ENCODE results near the gene DIP2C. TPM values are rescaled to one million over a fixed set of nuclear protein-coding genes. Genes with fewer than 3 reads are reported as not detected.
"Not testable (repeated sequence)": the region's sequence is repeated elsewhere in the genome, so short reads cannot be mapped to it uniquely, and the experiment has no call there.

The DIP2C gene
- total RNA-seq, 1 donor from 2014 or later, result 41.6 TPM

GRCh38 chr10:373526-374309 lies 315.8 kb downstream of the DIP2C start:
- FAIRE-seq, result no peak
- DNase-seq (ENCODE audit: low spot score in 2 of 2), result no peak

GRCh38 chr10:373015-373414 lies 316.5 kb downstream of the DIP2C start:
- FAIRE-seq (no peak), DNase-seq (ENCODE audit: low spot score in 2 of 2) (no peak)

GRCh38 chr10:372566-372965 lies 316.9 kb downstream of the DIP2C start:
- DNase-seq (ENCODE audit: low spot score in 2 of 2) (no peak), FAIRE-seq (no peak)

GRCh38 chr10:371515-371914 lies 318.0 kb downstream of the DIP2C start:
- no peak for FAIRE-seq

GRCh38 chr10:370449-370825 lies 319.0 kb downstream of the DIP2C start:
- DNase-seq (ENCODE audit: low spot score in 2 of 2), result no peak
- FAIRE-seq, result no peak

More at GRCh38 chr10:371515-371914, 318.0 kb downstream of the DIP2C start:
- no peak for DNase-seq (ENCODE audit: low spot score in 2 of 2)

- DNase-seq (ENCODE audit: low spot score in 2 of 2) (no peak), FAIRE-seq (no peak)
Observed at GRCh38 chr10:369684-370448, 319.6 kb downstream of the DIP2C start.

- DNase-seq (ENCODE audit: low spot score in 2 of 2) (no peak), FAIRE-seq (no peak)
Observed at GRCh38 chr10:369221-369683, 320.2 kb downstream of the DIP2C start.

GRCh38 chr10:368579-369220 lies 320.8 kb downstream of the DIP2C start:
- DNase-seq (ENCODE audit: low spot score in 2 of 2) (no peak), FAIRE-seq (no peak)

- not testable (repeated sequence) for DNase-seq (ENCODE audit: low spot score in 2 of 2); FAIRE-seq
Observed at GRCh38 chr10:368107-368506, 321.4 kb downstream of the DIP2C start.

GRCh38 chr10:367636-368035 lies 321.8 kb downstream of the DIP2C start:
- DNase-seq (ENCODE audit: low spot score in 2 of 2) (no peak), FAIRE-seq (no peak)

GRCh38 chr10:366186-366585 lies 323.3 kb downstream of the DIP2C start:
- no peak for FAIRE-seq

GRCh38 chr10:364267-364775 lies 325.1 kb downstream of the DIP2C start:
- FAIRE-seq (no peak), DNase-seq (ENCODE audit: low spot score in 2 of 2) (no peak)

More at GRCh38 chr10:366186-366585, 323.3 kb downstream of the DIP2C start:
- no peak for DNase-seq (ENCODE audit: low spot score in 2 of 2)

GRCh38 chr10:363152-363551 lies 326.3 kb downstream of the DIP2C start:
- FAIRE-seq, result no peak
- DNase-seq (ENCODE audit: low spot score in 2 of 2), result no peak

- DNase-seq (ENCODE audit: low spot score in 2 of 2) (no peak), FAIRE-seq (no peak)
Observed at GRCh38 chr10:361203-362081, 328.0 kb downstream of the DIP2C start.

GRCh38 chr10:360653-361052 lies 328.8 kb downstream of the DIP2C start:
- DNase-seq (ENCODE audit: low spot score in 2 of 2) (no peak), FAIRE-seq (no peak)

- no peak for FAIRE-seq
- DNase-seq (ENCODE audit: low spot score in 2 of 2), result no peak
Observed at GRCh38 chr10:359762-360161, 329.7 kb downstream of the DIP2C start.

- FAIRE-seq (no peak), DNase-seq (ENCODE audit: low spot score in 2 of 2) (peak in 1 of 2 donors; percentile 50)
Observed at GRCh38 chr10:359093-359492, 330.4 kb downstream of the DIP2C start.

- FAIRE-seq, result no peak
- no peak for DNase-seq (ENCODE audit: low spot score in 2 of 2)
Observed at GRCh38 chr10:357201-357950, 332.1 kb downstream of the DIP2C start.

GRCh38 chr10:356452-356851 lies 333.0 kb downstream of the DIP2C start:
- DNase-seq (ENCODE audit: low spot score in 2 of 2) (no peak), FAIRE-seq (no peak)
